ENCODE measurements around the gene ETV3L.

The ETV3L gene

GRCh38 chr1:157131281-157131680 is 31.7 kb upstream of the ETV3L start:
- DNase-seq, result no peak

- no peak for DNase-seq
Observed at GRCh38 chr1:157124855-157125254, 25.2 kb upstream of the ETV3L start.

- no peak for DNase-seq
Observed at GRCh38 chr1:157119448-157119847, 19.8 kb upstream of the ETV3L start.

GRCh38 chr1:157119008-157119407 is 19.4 kb upstream of the ETV3L start:
- DNase-seq, result no peak

- DNase-seq, result no peak
Observed at GRCh38 chr1:157117527-157118057, 18.0 kb upstream of the ETV3L start.

- no peak for DNase-seq
Observed at GRCh38 chr1:157116737-157117103, 17.1 kb upstream of the ETV3L start.

- no peak for DNase-seq
Observed at GRCh38 chr1:157115851-157116736, 16.5 kb upstream of the ETV3L start.

GRCh38 chr1:157115429-157115838 is 15.8 kb upstream of the ETV3L start:
- no peak for DNase-seq

GRCh38 chr1:157114183-157115121 is 14.8 kb upstream of the ETV3L start:
- no peak for DNase-seq

- no peak for DNase-seq
Observed at GRCh38 chr1:157113631-157114030, 14.0 kb upstream of the ETV3L start.

- DNase-seq, result no peak
Observed at GRCh38 chr1:157113106-157113505, 13.5 kb upstream of the ETV3L start.

GRCh38 chr1:157112186-157112867 is 12.7 kb upstream of the ETV3L start:
- DNase-seq, result no peak

GRCh38 chr1:157111396-157112165 is 12.0 kb upstream of the ETV3L start:
- no peak for DNase-seq

GRCh38 chr1:157110686-157111085 is 11.1 kb upstream of the ETV3L start:
- DNase-seq, result no peak

- DNase-seq, result no peak
Observed at GRCh38 chr1:157110003-157110402, 10.4 kb upstream of the ETV3L start.

- no peak for DNase-seq
Observed at GRCh38 chr1:157108448-157108847, 8.8 kb upstream of the ETV3L start.

- DNase-seq, result no peak
Observed at GRCh38 chr1:157107702-157108101, 8.1 kb upstream of the ETV3L start.

GRCh38 chr1:157106813-157107189 is 7.2 kb upstream of the ETV3L start:
- no peak for DNase-seq

GRCh38 chr1:157105988-157106812 is 6.6 kb upstream of the ETV3L start:
- peak; percentile 56 for DNase-seq

GRCh38 chr1:157105298-157105987 is 5.8 kb upstream of the ETV3L start:
- DNase-seq, result no peak

Data from stimulated activated CD4-positive, alpha-beta T cell treated with anti-CD3 and anti-CD28 coated beads, Interleukin-1b, Interleukin-23, amount 100 ng/mL, for 48 hours (primary cell).